HEK293 (cell line): Measurements from ENCODE around the gene PRDM7.

Source experiments
- AEBP2 ChIP-seq: fragments of 450-650 bp; formaldehyde crosslinking; IDR thresholded peaks from 2 replicates; pipeline ENCODE4 v1.5.1; 2016; ENCODE audit warnings: missing biosample characterization, missing genetic modification characterization, borderline replicate concordance
- BCL6B ChIP-seq: fragments of 450-650 bp; formaldehyde crosslinking; IDR thresholded peaks from 2 replicates; pipeline ENCODE4 v1.5.1; 2017; ENCODE audit warnings: missing biosample characterization, missing genetic modification characterization
- FEZF1 ChIP-seq: fragments of 450-650 bp; formaldehyde crosslinking; IDR thresholded peaks from 2 replicates; pipeline ENCODE4 v1.5.1; 2016; ENCODE audit warnings: missing biosample characterization, missing genetic modification characterization
- KLF7 ChIP-seq: fragments of 450-650 bp; formaldehyde crosslinking; IDR thresholded peaks from 2 replicates; pipeline ENCODE4 v1.5.1; 2016; ENCODE audit warnings: missing biosample characterization, missing genetic modification characterization, borderline replicate concordance
- PBX3 ChIP-seq: sonication (generic); formaldehyde crosslinking; IDR thresholded peaks from 2 replicates; pipeline ENCODE4 v1.8.1; 2022; ENCODE audit warnings: mild to moderate bottlenecking, moderate library complexity, missing genetic modification reagents
- REST ChIP-seq: fragments of 450-650 bp; formaldehyde crosslinking; IDR thresholded peaks from 2 replicates; pipeline ENCODE4 v1.5.1; 2016; ENCODE audit warnings: missing biosample characterization, missing genetic modification characterization
- SALL2 ChIP-seq: fragments of 450-650 bp; formaldehyde crosslinking; IDR thresholded peaks from 2 replicates; pipeline ENCODE4 v1.5.0; 2017; ENCODE audit warnings: missing biosample characterization, mild to moderate bottlenecking, missing genetic modification characterization, borderline replicate concordance
- SETDB1 ChIP-seq: IDR thresholded peaks from one replicate; pipeline ENCODE4 v1.6.1; 2017; ENCODE audit warnings: mild to moderate bottlenecking, low read length, moderate library complexity, mixed read lengths; ENCODE audit not compliant: insufficient read length
- SP2 ChIP-seq: fragments of 450-650 bp; formaldehyde crosslinking; IDR thresholded peaks from 2 replicates; pipeline ENCODE4 v1.5.1; 2016; ENCODE audit warnings: missing biosample characterization, missing genetic modification characterization
- ZBTB48 ChIP-seq: fragments of 450-650 bp; formaldehyde crosslinking; IDR thresholded peaks from 2 replicates; pipeline ENCODE4 v1.5.1; 2016; ENCODE audit warnings: missing biosample characterization, missing genetic modification characterization
- ZBTB8A ChIP-seq: fragments of 450-650 bp; formaldehyde crosslinking; IDR thresholded peaks from 2 replicates; pipeline ENCODE4 v1.5.1; 2016; ENCODE audit warnings: missing biosample characterization, missing genetic modification characterization
- ZNF121 ChIP-seq: fragments of 450-650 bp; formaldehyde crosslinking; IDR thresholded peaks from 2 replicates; pipeline ENCODE4 v1.5.1; 2016; ENCODE audit warnings: missing biosample characterization, missing genetic modification characterization
- ZNF140 ChIP-seq: fragments of 450-650 bp; formaldehyde crosslinking; IDR thresholded peaks from 2 replicates; pipeline ENCODE4 v1.5.1; 2016; ENCODE audit warnings: missing biosample characterization, missing genetic modification characterization
- ZNF146 ChIP-seq: fragments of 450-650 bp; formaldehyde crosslinking; IDR thresholded peaks from 2 replicates; pipeline ENCODE4 v1.5.1; 2016; ENCODE audit warnings: missing biosample characterization, missing genetic modification characterization
- ZNF266 ChIP-seq: fragments of 450-650 bp; formaldehyde crosslinking; IDR thresholded peaks from 2 replicates; pipeline ENCODE4 v1.5.1; 2016; ENCODE audit warnings: missing biosample characterization, missing genetic modification characterization, low read depth
- ZNF280D ChIP-seq: fragments of 450-650 bp; formaldehyde crosslinking; IDR thresholded peaks from 2 replicates; pipeline ENCODE4 v1.5.1; 2016; ENCODE audit warnings: missing biosample characterization, missing genetic modification characterization
- ZNF292 ChIP-seq: fragments of 450-650 bp; formaldehyde crosslinking; IDR thresholded peaks from 2 replicates; pipeline ENCODE4 v1.5.1; 2016; ENCODE audit warnings: low read depth, missing biosample characterization, missing genetic modification characterization, borderline replicate concordance
- ZNF391 ChIP-seq: fragments of 450-650 bp; formaldehyde crosslinking; IDR thresholded peaks from 2 replicates; pipeline ENCODE4 v1.5.1; 2016; ENCODE audit warnings: low read depth, missing biosample characterization, missing genetic modification characterization, borderline replicate concordance
- ZNF416 ChIP-seq: fragments of 450-650 bp; formaldehyde crosslinking; IDR thresholded peaks from 2 replicates; pipeline ENCODE4 v1.5.1; 2016; ENCODE audit warnings: missing biosample characterization, missing genetic modification characterization
- ZNF473 ChIP-seq: fragments of 450-650 bp; formaldehyde crosslinking; IDR thresholded peaks from 2 replicates; pipeline ENCODE4 v1.5.1; 2017; ENCODE audit warnings: missing biosample characterization, missing genetic modification characterization
- ZNF501 ChIP-seq: fragments of 450-650 bp; formaldehyde crosslinking; IDR thresholded peaks from 2 replicates; pipeline ENCODE4 v1.5.1; 2016; ENCODE audit warnings: missing biosample characterization, missing genetic modification characterization
- ZNF530 ChIP-seq: fragments of 450-650 bp; formaldehyde crosslinking; IDR thresholded peaks from 2 replicates; pipeline ENCODE4 v1.5.1; 2016; ENCODE audit warnings: low read depth, missing biosample characterization, missing genetic modification characterization
- ZNF548 ChIP-seq: fragments of 450-650 bp; formaldehyde crosslinking; IDR thresholded peaks from 2 replicates; pipeline ENCODE4 v1.5.1; 2016; ENCODE audit warnings: missing biosample characterization, missing genetic modification characterization
- ZNF560 ChIP-seq: fragments of 450-650 bp; formaldehyde crosslinking; IDR thresholded peaks from 2 replicates; pipeline ENCODE4 v1.5.1; 2017; ENCODE audit warnings: missing biosample characterization, missing genetic modification characterization, borderline replicate concordance
- ZNF571 ChIP-seq: fragments of 450-650 bp; formaldehyde crosslinking; IDR thresholded peaks from 2 replicates; pipeline ENCODE4 v1.5.0; 2017; ENCODE audit warnings: missing biosample characterization, missing genetic modification characterization
- ZNF658 ChIP-seq: fragments of 450-650 bp; formaldehyde crosslinking; IDR thresholded peaks from 2 replicates; pipeline ENCODE4; 2016; ENCODE audit warnings: missing biosample characterization, missing genetic modification characterization
- ZNF677 ChIP-seq: fragments of 450-650 bp; IDR thresholded peaks from 2 replicates; pipeline ENCODE4 v1.5.0; 2018; ENCODE audit warnings: missing biosample characterization, mild to moderate bottlenecking, missing genetic modification characterization, moderate library complexity
- ZNF76 ChIP-seq: fragments of 450-650 bp; formaldehyde crosslinking; IDR thresholded peaks from 2 replicates; pipeline ENCODE4; 2016; ENCODE audit warnings: low read depth, missing biosample characterization, missing genetic modification characterization, borderline replicate concordance
- ZNF785 ChIP-seq: fragments of 450-650 bp; formaldehyde crosslinking; IDR thresholded peaks from 2 replicates; pipeline ENCODE4 v1.5.1; 2016; ENCODE audit warnings: missing biosample characterization, missing genetic modification characterization
- ZXDB ChIP-seq: fragments of 450-650 bp; formaldehyde crosslinking; IDR thresholded peaks from 2 replicates; pipeline ENCODE4 v1.5.1; 2016; ENCODE audit warnings: missing biosample characterization, missing genetic modification characterization

Gene PRDM7

GRCh38 chr16:90046971-90047713, 30.0 kb downstream of the PRDM7 start (continued):
- TF ChIP-seq AEBP2 (tag by site-specific recombination) (no peak), ZNF473 (tag by site-specific recombination) (no peak), KLF7 (tag by site-specific recombination) (no peak), ZNF785 (no peak), ZXDB (tag by site-specific recombination) (0 out of 2 replicates have a peak, but pooled peaks have one; percentile 9), ZNF571 (tag by site-specific recombination) (no peak), SP2 (tag by site-specific recombination) (peak; percentile 14; the same call in 1 of the 2 replicates), ZNF548 (tag by site-specific recombination) (no peak), ZNF292 (tag by site-specific recombination) (no peak), ZNF677 (tag by site-specific recombination) (no peak), ZNF416 (tag by site-specific recombination) (no peak), ZNF391 (no peak), ZNF76 (tag by site-specific recombination) (no peak), FEZF1 (no peak), ZNF146 (tag by site-specific recombination) (no peak), ZNF280D (tag by site-specific recombination) (no peak), SETDB1 (no peak), ZNF140 (tag by site-specific recombination) (no peak), ZNF266 (no peak), ZNF560 (no peak), PBX3 (no peak), ZNF530 (tag by site-specific recombination) (no peak), ZNF658 (tag by site-specific recombination) (no peak), ZNF121 (tag by site-specific recombination) (no peak), ZBTB48 (0 out of 2 replicates have a peak, but pooled peaks have one; percentile 4), SALL2 (no peak), REST (tag by site-specific recombination) (no peak), BCL6B (tag by site-specific recombination) (no peak), ZBTB8A (tag by site-specific recombination) (peak; percentile 45; the same call in 1 of the 2 replicates), ZNF501 (tag by site-specific recombination) (no peak)
